ENCODE data around the gene NECTIN1. TPM values are rescaled to one million over a fixed set of nuclear protein-coding genes. Genes with fewer than 3 reads are reported as not detected.

NECTIN1 gene
- total and polyA plus RNA-seq, 4 experiments from 2014 or later = 1.2 to 3.8 (median 3.5) TPM; not detected in 1

DNA sequence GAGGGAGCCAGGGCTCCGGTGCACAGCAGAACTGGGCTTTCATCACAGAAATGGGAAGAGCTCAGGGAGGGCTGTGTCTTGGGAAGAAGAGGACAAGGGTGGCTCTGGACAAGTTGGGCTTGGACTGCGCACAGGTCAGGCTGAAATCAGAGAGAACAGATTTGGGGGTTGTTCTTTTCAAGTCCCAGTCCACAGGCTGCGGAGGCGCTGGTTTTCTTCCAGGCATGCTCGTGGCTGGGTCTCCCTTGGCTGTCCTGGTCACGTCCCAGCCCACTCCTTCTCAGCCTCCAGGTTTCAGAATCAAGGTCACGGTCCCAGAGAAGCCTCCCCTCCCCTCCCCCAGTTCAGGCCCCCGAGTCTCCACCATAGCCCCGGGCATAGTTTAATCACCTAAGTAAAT lies 17.0 kb downstream of the NECTIN1 start:
- H3K4me3 ChIP-seq (ENCODE audit: low read length in 2 of 2) = no peak overlapping the region
- Mint-ChIP-seq H3K9me3 (peaks cover 0 to 1% (median 0%) of the 10 kb centered on the region in 8 donors), H3K27me3 (peaks cover 21 to 24% of the 10 kb centered on the region in 2 donors), H3K27ac (no peak overlapping the region), H3K4me1 (peaks cover 0 to 5% (median 2%) of the 10 kb centered on the region in 4 donors), H3K36me3 (peaks cover 0 to 7% of the 10 kb centered on the region in 2 donors), H3K4me3 (no peak overlapping the region)
- ChIA-PET POLR2A (ENCODE audit: partially characterized antibody) (no interaction called here), CTCF (ENCODE audit: partially characterized antibody) (interaction anchor here (0.8 kb wide), 1 partner anchor 17 kb away, joined by 4 read pairs; the partner anchor contains the start of gene NECTIN1)
- no peak overlapping the region for H3K27ac ChIP-seq (ENCODE audit: low read depth, low read length)
- intact Hi-C loops (cut with micrococcal nuclease) = no loop called here
- no peaks in the 10 kb centered on the region for H3K4me1 ChIP-seq (ENCODE audit: insufficient read depth, low read length)
- no peaks in the 10 kb centered on the region for H3K36me3 ChIP-seq (ENCODE audit: insufficient read depth, low read length)
- no peaks in the 10 kb centered on the region for H3K27me3 ChIP-seq (ENCODE audit: insufficient read depth, low read length)
- no peak for DNase-seq
- no peaks in the 10 kb centered on the region for H3K9me3 ChIP-seq (ENCODE audit: control insufficient read depth in 1 of 2, low read length in 2 of 2)

DNA sequence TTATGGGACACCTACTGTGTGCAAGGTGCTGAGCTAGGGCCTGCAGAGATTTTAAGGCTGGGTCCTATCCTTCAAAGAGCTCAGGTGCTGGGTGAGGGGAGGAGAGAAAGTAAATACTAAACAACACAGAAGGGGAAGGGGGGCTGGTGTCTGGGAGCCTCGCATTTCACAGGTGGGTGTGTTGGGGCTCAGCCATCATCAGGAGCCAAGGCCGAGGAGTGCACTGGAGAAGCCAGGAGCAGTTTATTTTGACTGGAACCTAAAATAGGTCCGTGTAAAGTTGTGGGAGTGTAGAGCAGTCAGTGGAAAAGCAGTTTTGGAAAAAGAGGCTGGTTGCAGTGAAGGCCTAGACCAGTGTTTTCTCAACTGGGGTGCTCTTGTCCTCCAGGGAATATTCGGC lies 17.5 kb downstream of the NECTIN1 start:
- no peaks in the 10 kb centered on the region for H3K4me1 ChIP-seq (ENCODE audit: insufficient read depth, low read length)
- no peak overlapping the region for H3K4me3 Mint-ChIP-seq
- no peaks in the 10 kb centered on the region for H3K9me3 ChIP-seq (ENCODE audit: control insufficient read depth in 1 of 2, low read length in 2 of 2)
- intact Hi-C loops (cut with micrococcal nuclease) = no loop called here
- H3K27me3 Mint-ChIP-seq = peaks cover 21 to 24% of the 10 kb centered on the region in 2 donors
- no peak for DNase-seq
- H3K27ac ChIP-seq (ENCODE audit: low read depth, low read length) = no peak overlapping the region
- ChIA-PET CTCF (ENCODE audit: partially characterized antibody) (interaction anchor here (0.6 to 1.9 kb wide), 3 partner anchors 17 to 43 kb away, joined by 3 to 6 read pairs (median 4); partner anchors contain the start of gene NECTIN1), POLR2A (ENCODE audit: partially characterized antibody) (no interaction called here)
- H3K27me3 ChIP-seq (ENCODE audit: insufficient read depth, low read length) = no peaks in the 10 kb centered on the region
- H3K4me3 ChIP-seq (ENCODE audit: low read length in 2 of 2) = no peak overlapping the region
- H3K36me3 Mint-ChIP-seq = peaks cover 0 to 7% of the 10 kb centered on the region in 2 donors
- H3K27ac Mint-ChIP-seq = peak overlapping the region in 1 of 7 donors; percentile 57
- peaks cover 0 to 1% (median 0%) of the 10 kb centered on the region in 8 donors for H3K9me3 Mint-ChIP-seq
- no peaks in the 10 kb centered on the region for H3K36me3 ChIP-seq (ENCODE audit: insufficient read depth, low read length)
- H3K4me1 Mint-ChIP-seq = peaks cover 0 to 5% (median 2%) of the 10 kb centered on the region in 4 donors

DNA sequence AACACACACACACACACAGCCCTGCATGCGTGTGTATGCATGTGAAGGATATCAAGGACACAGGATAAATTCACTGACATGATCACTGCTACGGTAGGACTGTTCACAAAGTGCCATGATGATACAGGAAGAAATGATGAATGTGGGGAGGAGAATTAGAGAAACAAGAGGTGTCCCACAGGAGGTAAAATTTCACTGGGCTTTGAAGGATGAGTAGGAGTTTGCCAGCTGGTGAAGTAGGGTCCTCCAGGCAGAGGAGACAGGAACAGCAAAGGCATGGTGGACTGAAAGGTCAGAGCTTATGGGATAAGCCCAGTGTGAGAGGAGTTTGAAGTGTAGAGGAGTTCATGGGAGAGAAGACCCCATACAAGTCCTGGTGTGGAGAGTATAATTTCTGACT lies 18.6 kb downstream of the NECTIN1 start:
- CTCF ChIA-PET (ENCODE audit: partially characterized antibody) = interaction anchor here (1.9 kb wide), 1 partner anchor 18 kb away, joined by 6 read pairs; the partner anchor contains the start of gene NECTIN1
- POLR2A ChIA-PET (ENCODE audit: partially characterized antibody) = no interaction called here
- H3K27me3 Mint-ChIP-seq = peaks cover 21 to 24% of the 10 kb centered on the region in 2 donors
- no peak for DNase-seq
- no peak overlapping the region for H3K27ac Mint-ChIP-seq
- peaks cover 0 to 5% (median 2%) of the 10 kb centered on the region in 4 donors for H3K4me1 Mint-ChIP-seq
- no peak overlapping the region for H3K4me3 Mint-ChIP-seq
- no peaks in the 10 kb centered on the region for H3K4me1 ChIP-seq (ENCODE audit: insufficient read depth, low read length)
- H3K27ac ChIP-seq (ENCODE audit: low read depth, low read length) = no peak overlapping the region
- peaks cover 0 to 1% (median 0%) of the 10 kb centered on the region in 8 donors for H3K9me3 Mint-ChIP-seq
- H3K9me3 ChIP-seq (ENCODE audit: control insufficient read depth in 1 of 2, low read length in 2 of 2) = no peaks in the 10 kb centered on the region
- no peaks in the 10 kb centered on the region for H3K27me3 ChIP-seq (ENCODE audit: insufficient read depth, low read length)
- no peak overlapping the region for H3K4me3 ChIP-seq (ENCODE audit: low read length in 2 of 2)
- peaks cover 0 to 7% of the 10 kb centered on the region in 2 donors for H3K36me3 Mint-ChIP-seq
- intact Hi-C loops (cut with micrococcal nuclease) = no loop called here
- no peaks in the 10 kb centered on the region for H3K36me3 ChIP-seq (ENCODE audit: insufficient read depth, low read length)

DNA sequence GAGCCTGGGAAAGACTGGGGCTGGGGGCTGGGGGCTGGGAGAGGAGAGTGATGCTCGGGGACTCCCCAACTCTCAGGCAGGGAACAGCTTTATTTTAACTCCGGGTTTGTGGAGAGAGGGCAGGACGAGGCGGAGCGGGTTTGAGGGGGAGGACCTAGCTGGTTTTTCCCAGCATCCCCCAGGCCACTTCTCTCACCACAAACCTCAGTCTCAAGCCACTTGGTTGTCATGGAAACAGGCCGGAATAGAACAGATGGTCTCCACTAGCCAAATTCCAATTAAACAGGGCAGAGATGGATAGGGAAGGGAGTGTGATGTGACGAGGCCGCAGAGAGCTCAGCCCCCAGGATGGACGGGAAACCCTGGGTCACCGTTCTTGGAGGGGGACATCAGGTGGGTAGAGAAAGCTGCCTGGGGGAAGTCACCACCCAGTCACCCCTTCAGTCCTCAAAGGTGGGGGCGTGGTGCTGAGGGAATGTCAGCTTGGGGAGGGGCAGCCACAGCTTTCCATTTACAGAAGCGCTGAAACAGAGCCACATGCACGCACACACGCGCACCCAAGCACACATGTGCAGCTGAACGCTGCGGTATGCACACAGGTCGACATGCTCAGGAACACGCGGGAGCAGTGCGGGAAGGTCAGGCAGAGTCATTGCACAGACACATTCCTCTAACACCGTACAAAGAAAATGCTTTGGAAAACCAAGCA lies 19.2 kb downstream of the NECTIN1 start:
- POLR2A ChIA-PET (ENCODE audit: partially characterized antibody) = no interaction called here
- no peaks in the 10 kb centered on the region for H3K27me3 ChIP-seq (ENCODE audit: insufficient read depth, low read length)

DNA sequence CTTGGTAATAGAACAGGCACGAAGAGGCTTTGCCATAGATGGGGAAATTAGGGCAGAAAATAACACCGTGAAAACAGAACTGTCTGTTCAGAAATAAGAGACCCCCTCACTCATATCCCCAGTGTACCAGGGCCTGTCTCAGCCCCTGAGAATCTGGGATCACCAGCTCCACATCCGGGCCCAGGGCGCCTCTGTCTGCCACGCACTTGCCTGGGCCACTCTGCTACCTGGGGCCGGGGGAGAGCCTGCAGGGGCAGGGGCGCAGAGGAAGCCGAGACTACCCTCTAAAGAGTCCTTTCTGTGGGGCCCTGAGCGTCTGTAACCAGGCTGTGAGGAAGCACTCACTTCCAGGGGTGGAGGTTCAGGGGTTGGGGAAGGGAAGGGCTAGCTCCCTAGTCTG lies 19.8 kb downstream of the NECTIN1 start:
- Histone ChIP-seq H3K36me3 (ENCODE audit: insufficient read depth, low read length) (no peaks in the 10 kb centered on the region), H3K4me1 (ENCODE audit: insufficient read depth, low read length) (no peaks in the 10 kb centered on the region), H3K27ac (ENCODE audit: low read depth, low read length) (no peak overlapping the region), H3K9me3 (ENCODE audit: control insufficient read depth in 1 of 2, low read length in 2 of 2) (no peaks in the 10 kb centered on the region), H3K4me3 (ENCODE audit: low read length in 2 of 2) (no peak overlapping the region), H3K27me3 (ENCODE audit: insufficient read depth, low read length) (no peaks in the 10 kb centered on the region)
- no peak overlapping the region for H3K27ac Mint-ChIP-seq
- H3K27me3 Mint-ChIP-seq = peaks cover 23 to 24% of the 10 kb centered on the region in 2 donors
- intact Hi-C loops (cut with micrococcal nuclease) = no loop called here
- H3K4me3 Mint-ChIP-seq = no peak overlapping the region
- no peak for DNase-seq
- ChIA-PET CTCF (ENCODE audit: partially characterized antibody) (no interaction called here), POLR2A (ENCODE audit: partially characterized antibody) (no interaction called here)
- H3K36me3 Mint-ChIP-seq = peaks cover 0 to 7% of the 10 kb centered on the region in 2 donors
- H3K9me3 Mint-ChIP-seq = peaks cover 0 to 1% (median 0%) of the 10 kb centered on the region in 8 donors
- H3K4me1 Mint-ChIP-seq = peaks cover 0 to 5% (median 2%) of the 10 kb centered on the region in 4 donors

More for the DNA sequence above, 19.2 kb downstream of the NECTIN1 start:
- H3K36me3 Mint-ChIP-seq = peaks cover 0 to 7% of the 10 kb centered on the region in 2 donors
- peaks cover 0 to 1% (median 0%) of the 10 kb centered on the region in 8 donors for H3K9me3 Mint-ChIP-seq
- DNase-seq = no peak
- H3K4me3 Mint-ChIP-seq = no peak overlapping the region
- H3K27me3 Mint-ChIP-seq = peaks cover 23 to 24% of the 10 kb centered on the region in 2 donors
- intact Hi-C loops (cut with micrococcal nuclease) = no loop called here
- no peak overlapping the region for H3K27ac ChIP-seq (ENCODE audit: low read depth, low read length)
- H3K4me1 ChIP-seq (ENCODE audit: insufficient read depth, low read length) = no peaks in the 10 kb centered on the region
- H3K4me3 ChIP-seq (ENCODE audit: low read length in 2 of 2) = no peak overlapping the region
- no peak overlapping the region for H3K27ac Mint-ChIP-seq
- H3K4me1 Mint-ChIP-seq = peaks cover 0 to 5% (median 2%) of the 10 kb centered on the region in 4 donors
- H3K9me3 ChIP-seq (ENCODE audit: control insufficient read depth in 1 of 2, low read length in 2 of 2) = no peaks in the 10 kb centered on the region
- CTCF ChIA-PET (ENCODE audit: partially characterized antibody) = interaction anchor here (1.9 kb wide), 1 partner anchor 19 kb away, joined by 6 read pairs; the partner anchor contains the start of gene NECTIN1
- no peaks in the 10 kb centered on the region for H3K36me3 ChIP-seq (ENCODE audit: insufficient read depth, low read length)

DNA sequence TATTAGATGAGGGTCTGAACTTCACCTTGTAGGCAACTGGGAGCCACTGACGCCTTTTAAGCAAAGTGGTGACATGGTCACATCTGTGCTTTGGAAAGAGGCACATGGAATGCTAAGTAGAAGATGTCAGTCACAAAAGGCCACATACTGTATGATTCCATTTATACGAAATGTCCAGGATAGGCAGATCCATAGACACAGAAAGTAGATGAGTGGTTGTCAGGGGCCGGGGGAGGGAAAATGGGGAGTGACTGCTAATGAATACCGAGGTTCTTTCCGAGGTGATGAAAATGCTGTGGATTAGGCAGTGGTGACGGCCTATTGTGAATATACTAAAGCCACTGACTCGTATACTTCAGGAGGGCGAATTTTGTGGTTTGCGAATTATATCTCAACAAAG lies 20.6 kb downstream of the NECTIN1 start:
- H3K4me3 ChIP-seq (ENCODE audit: low read length in 2 of 2) = no peak overlapping the region
- peaks cover 23 to 24% of the 10 kb centered on the region in 2 donors for H3K27me3 Mint-ChIP-seq
- no peaks in the 10 kb centered on the region for H3K36me3 ChIP-seq (ENCODE audit: insufficient read depth, low read length)
- H3K27ac ChIP-seq (ENCODE audit: low read depth, low read length) = no peak overlapping the region
- CTCF ChIA-PET (ENCODE audit: partially characterized antibody) = no interaction called here
- intact Hi-C loops (cut with micrococcal nuclease) = no loop called here
- H3K4me1 ChIP-seq (ENCODE audit: insufficient read depth, low read length) = no peaks in the 10 kb centered on the region
- no peaks in the 10 kb centered on the region for H3K9me3 ChIP-seq (ENCODE audit: control insufficient read depth in 1 of 2, low read length in 2 of 2)
- H3K36me3 Mint-ChIP-seq = peaks cover 0 to 7% of the 10 kb centered on the region in 2 donors
- peaks cover 0 to 1% (median 0%) of the 10 kb centered on the region in 8 donors for H3K9me3 Mint-ChIP-seq
- H3K27ac Mint-ChIP-seq = no peak overlapping the region
- POLR2A ChIA-PET (ENCODE audit: partially characterized antibody) = no interaction called here
- H3K27me3 ChIP-seq (ENCODE audit: insufficient read depth, low read length) = no peaks in the 10 kb centered on the region
- DNase-seq = no peak
- H3K4me3 Mint-ChIP-seq = peak overlapping the region in 1 of 8 donors; percentile 22
- H3K4me1 Mint-ChIP-seq = peaks cover 0 to 5% (median 2%) of the 10 kb centered on the region in 4 donors

DNA sequence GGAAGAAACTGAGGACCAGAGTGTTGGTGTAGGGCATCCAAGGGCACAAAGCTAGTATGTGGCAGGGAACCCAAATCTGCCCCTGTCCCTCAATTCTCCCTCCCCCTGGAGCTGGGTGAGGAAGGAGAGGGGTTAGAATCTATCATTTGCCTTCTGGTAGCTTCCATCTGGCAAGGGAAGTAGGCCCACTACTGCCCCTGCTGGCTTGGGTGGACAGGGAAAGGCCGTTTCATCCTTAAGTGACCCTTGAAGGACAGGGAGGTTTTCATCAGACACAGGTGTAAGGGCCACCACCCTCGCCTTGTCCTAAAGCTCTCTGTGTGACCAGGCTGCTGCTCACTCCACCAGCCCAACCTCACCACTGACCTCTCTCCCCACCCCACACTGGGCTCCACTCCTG lies 22.1 kb downstream of the NECTIN1 start:
- H3K4me3 Mint-ChIP-seq = no peak overlapping the region
- no peaks in the 10 kb centered on the region for H3K27me3 ChIP-seq (ENCODE audit: insufficient read depth, low read length)
- no peaks in the 10 kb centered on the region for H3K4me1 ChIP-seq (ENCODE audit: insufficient read depth, low read length)
- peaks cover 0 to 5% (median 2%) of the 10 kb centered on the region in 4 donors for H3K4me1 Mint-ChIP-seq
- CTCF ChIA-PET (ENCODE audit: partially characterized antibody) = no interaction called here
- peaks cover 0 to 7% of the 10 kb centered on the region in 2 donors for H3K36me3 Mint-ChIP-seq
- peaks cover 0 to 1% (median 0%) of the 10 kb centered on the region in 8 donors for H3K9me3 Mint-ChIP-seq
- no peak overlapping the region for H3K27ac ChIP-seq (ENCODE audit: low read depth, low read length)
- no peaks in the 10 kb centered on the region for H3K36me3 ChIP-seq (ENCODE audit: insufficient read depth, low read length)
- H3K9me3 ChIP-seq (ENCODE audit: control insufficient read depth in 1 of 2, low read length in 2 of 2) = no peaks in the 10 kb centered on the region
- DNase-seq = no peak
- no peak overlapping the region for H3K27ac Mint-ChIP-seq
- intact Hi-C loops (cut with micrococcal nuclease) = no loop called here
- no peak overlapping the region for H3K4me3 ChIP-seq (ENCODE audit: low read length in 2 of 2)
- H3K27me3 Mint-ChIP-seq = peaks cover 18 to 24% of the 10 kb centered on the region in 2 donors
- POLR2A ChIA-PET (ENCODE audit: partially characterized antibody) = no interaction called here
